ENCODE measurements around the gene DDX18. TPM values are rescaled to one million over a fixed set of nuclear protein-coding genes. Genes with fewer than 3 reads are reported as not detected.

DDX18 gene
- total and polyA plus RNA-seq, 10 of the 15 experiments (the other 5 are each of a cell fraction or from before 2014, with no cell fraction given) = 54.3 to 110 (median 74.9) TPM

DNA sequence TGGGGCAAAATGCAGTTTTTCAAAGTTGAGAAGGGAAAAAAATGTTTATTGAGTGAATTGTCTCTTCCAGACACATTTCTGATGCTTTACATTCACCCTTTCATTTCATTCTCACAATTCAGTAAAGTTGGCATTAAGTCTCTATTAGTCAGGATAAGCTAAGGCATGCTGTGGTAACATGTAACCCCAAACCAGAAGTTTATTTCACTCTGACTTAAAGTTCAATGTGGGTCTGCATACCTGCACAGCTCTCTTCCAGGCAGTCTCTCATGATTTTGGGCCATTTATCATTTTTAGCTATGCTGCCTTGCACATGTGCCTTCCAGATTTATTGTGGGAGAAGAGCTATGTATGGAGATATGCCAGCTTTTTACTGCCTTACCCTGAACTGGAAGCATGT is 48.0 kb downstream of the DDX18 start:
- ATAC-seq (no peak), FAIRE-seq (no peak), DNase-seq (ENCODE audit: low read depth, low spot score) (no peak)
- BruUV-seq (replicated peaks) = no TSS peak
- Histone ChIP-seq H3K4me2 (ENCODE audit: control insufficient read depth, insufficient read depth) (no peak overlapping the region), H3K4me3 (no peak overlapping the region), H3K9ac (ENCODE audit: control insufficient read depth, insufficient read depth, low read length) (no peak overlapping the region), H3K27ac (ENCODE audit: control insufficient read depth, insufficient read depth) (no peak overlapping the region), H3K4me1 (ENCODE audit: control insufficient read depth, insufficient read depth, low read length) (no peaks in the 10 kb centered on the region), H2AFZ (ENCODE audit: control insufficient read depth, low read depth, low read length) (no peak overlapping the region), H4K20me1 (ENCODE audit: control insufficient read depth, insufficient read depth) (no peaks in the 10 kb centered on the region), H3K27me3 (replicated peaks in 1 of 2; ENCODE audit: control insufficient read depth in 2 of 2, insufficient read depth in 2 of 2, low read length in 1 of 2) (no peaks in the 10 kb centered on the region), H3K9me3 (replicated peaks; ENCODE audit: control insufficient read depth, insufficient read depth, low read length) (no peaks in the 10 kb centered on the region), H3K79me2 (ENCODE audit: control insufficient read depth, insufficient read depth, low read length) (no peaks in the 10 kb centered on the region), H3K36me3 (ENCODE audit: control insufficient read depth in 2 of 2, insufficient read depth in 2 of 2, low read length in 1 of 2) (no peaks in the 10 kb centered on the region)
- TF ChIP-seq TCF7 (IDR thresholded peaks at IDR 0.05; ENCODE audit: borderline replicate concordance) (no peak), CREB1 (IDR thresholded peaks at IDR 0.05; ENCODE audit: low read depth) (no peak)
- SMC1A ChIA-PET (ENCODE audit: uncharacterized antibody, unreplicated experiment) = no interaction called here
- intact Hi-C loops (cut with micrococcal nuclease; ENCODE audit: unreplicated experiment) = loop anchor here (5.0 kb wide), 1 partner anchor 380 kb away; no protein-coding TSS in a partner anchor
- POLR2A ChIA-PET = no interaction called here
- in situ Hi-C loops (cut with MboI) = no loop called here
- RAD21 ChIA-PET (ENCODE audit: unreplicated experiment) = no interaction called here
- CTCF ChIA-PET = interaction anchor here (0.9 kb wide), 1 partner anchor 48 kb away, joined by 4 read pairs; the partner anchor contains the start of gene DDX18

DNA sequence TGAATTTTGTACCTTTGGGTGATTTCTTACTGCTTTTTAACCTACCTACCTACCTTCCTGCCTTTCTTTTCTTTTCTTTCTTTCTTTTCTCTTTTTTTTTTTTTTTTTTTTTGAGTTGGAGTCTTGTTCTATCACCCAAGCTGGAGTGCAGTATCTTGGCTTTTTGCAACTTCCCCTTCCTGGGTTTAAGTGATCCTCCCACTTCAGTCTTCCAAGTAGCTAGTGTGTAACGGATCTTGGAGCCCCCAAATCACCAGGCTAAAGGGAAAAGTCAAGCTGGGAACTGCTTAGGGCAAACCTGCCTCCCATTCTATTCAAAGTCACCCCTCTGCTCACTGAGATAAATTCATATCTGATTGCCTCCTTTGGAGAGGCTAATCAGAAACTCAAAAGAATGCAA is 61.3 kb downstream of the DDX18 start:
- Histone ChIP-seq H4K20me1 (ENCODE audit: control insufficient read depth, insufficient read depth) (no peaks in the 10 kb centered on the region), H3K79me2 (ENCODE audit: control insufficient read depth, insufficient read depth, low read length) (no peaks in the 10 kb centered on the region), H3K4me1 (ENCODE audit: control insufficient read depth, insufficient read depth, low read length) (no peaks in the 10 kb centered on the region), H3K9me3 (replicated peaks; ENCODE audit: control insufficient read depth, insufficient read depth, low read length) (no peaks in the 10 kb centered on the region), H3K27ac (ENCODE audit: control insufficient read depth, insufficient read depth) (no peak overlapping the region), H3K36me3 (ENCODE audit: control insufficient read depth in 2 of 2, insufficient read depth in 2 of 2, low read length in 1 of 2) (no peaks in the 10 kb centered on the region), H3K27me3 (replicated peaks in 1 of 2; ENCODE audit: control insufficient read depth in 2 of 2, insufficient read depth in 2 of 2, low read length in 1 of 2) (no peaks in the 10 kb centered on the region; a peak in 1 of 4 replicates), H3K4me2 (ENCODE audit: control insufficient read depth, insufficient read depth) (no peak overlapping the region), H2AFZ (ENCODE audit: control insufficient read depth, low read depth, low read length) (no peak overlapping the region), H3K4me3 (no peak overlapping the region), H3K9ac (ENCODE audit: control insufficient read depth, insufficient read depth, low read length) (no peak overlapping the region)
- in situ Hi-C loops (cut with MboI) (no loop called here), intact Hi-C loops (cut with micrococcal nuclease; ENCODE audit: unreplicated experiment) (no loop called here)
- POLR2A ChIA-PET = no interaction called here
- RAD21 ChIA-PET (ENCODE audit: unreplicated experiment) = no interaction called here
- ATAC-seq (no peak), FAIRE-seq (no peak), DNase-seq (ENCODE audit: low read depth, low spot score) (no peak)
- CTCF ChIA-PET = no interaction called here
- WGBS (ENCODE audit: insufficient coverage, insufficient replicate concordance, low lambda C conversion rate, missing lambda C conversion rate) = 0% methylated on average over 1 of the region's 1 CpG
- TF ChIP-seq, protein P1, sequence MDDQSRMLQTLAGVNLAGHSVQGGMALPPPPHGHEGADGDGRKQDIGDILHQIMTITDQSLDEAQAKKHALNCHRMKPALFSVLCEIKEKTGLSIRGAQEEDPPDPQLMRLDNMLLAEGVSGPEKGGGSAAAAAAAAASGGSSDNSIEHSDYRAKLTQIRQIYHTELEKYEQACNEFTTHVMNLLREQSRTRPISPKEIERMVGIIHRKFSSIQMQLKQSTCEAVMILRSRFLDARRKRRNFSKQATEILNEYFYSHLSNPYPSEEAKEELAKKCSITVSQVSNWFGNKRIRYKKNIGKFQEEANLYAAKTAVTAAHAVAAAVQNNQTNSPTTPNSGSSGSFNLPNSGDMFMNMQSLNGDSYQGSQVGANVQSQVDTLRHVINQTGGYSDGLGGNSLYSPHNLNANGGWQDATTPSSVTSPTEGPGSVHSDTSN (IDR thresholded peaks at IDR 0.05; ENCODE audit: insufficient replicate concordance, low read depth, low read length) = no peak
- TF ChIP-seq, protein P2, sequence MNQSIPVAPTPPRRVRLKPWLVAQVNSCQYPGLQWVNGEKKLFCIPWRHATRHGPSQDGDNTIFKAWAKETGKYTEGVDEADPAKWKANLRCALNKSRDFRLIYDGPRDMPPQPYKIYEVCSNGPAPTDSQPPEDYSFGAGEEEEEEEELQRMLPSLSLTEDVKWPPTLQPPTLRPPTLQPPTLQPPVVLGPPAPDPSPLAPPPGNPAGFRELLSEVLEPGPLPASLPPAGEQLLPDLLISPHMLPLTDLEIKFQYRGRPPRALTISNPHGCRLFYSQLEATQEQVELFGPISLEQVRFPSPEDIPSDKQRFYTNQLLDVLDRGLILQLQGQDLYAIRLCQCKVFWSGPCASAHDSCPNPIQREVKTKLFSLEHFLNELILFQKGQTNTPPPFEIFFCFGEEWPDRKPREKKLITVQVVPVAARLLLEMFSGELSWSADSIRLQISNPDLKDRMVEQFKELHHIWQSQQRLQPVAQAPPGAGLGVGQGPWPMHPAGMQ (IDR thresholded peaks at IDR 0.05; ENCODE audit: borderline replicate concordance) = no peak
- TF ChIP-seq, protein P3, sequence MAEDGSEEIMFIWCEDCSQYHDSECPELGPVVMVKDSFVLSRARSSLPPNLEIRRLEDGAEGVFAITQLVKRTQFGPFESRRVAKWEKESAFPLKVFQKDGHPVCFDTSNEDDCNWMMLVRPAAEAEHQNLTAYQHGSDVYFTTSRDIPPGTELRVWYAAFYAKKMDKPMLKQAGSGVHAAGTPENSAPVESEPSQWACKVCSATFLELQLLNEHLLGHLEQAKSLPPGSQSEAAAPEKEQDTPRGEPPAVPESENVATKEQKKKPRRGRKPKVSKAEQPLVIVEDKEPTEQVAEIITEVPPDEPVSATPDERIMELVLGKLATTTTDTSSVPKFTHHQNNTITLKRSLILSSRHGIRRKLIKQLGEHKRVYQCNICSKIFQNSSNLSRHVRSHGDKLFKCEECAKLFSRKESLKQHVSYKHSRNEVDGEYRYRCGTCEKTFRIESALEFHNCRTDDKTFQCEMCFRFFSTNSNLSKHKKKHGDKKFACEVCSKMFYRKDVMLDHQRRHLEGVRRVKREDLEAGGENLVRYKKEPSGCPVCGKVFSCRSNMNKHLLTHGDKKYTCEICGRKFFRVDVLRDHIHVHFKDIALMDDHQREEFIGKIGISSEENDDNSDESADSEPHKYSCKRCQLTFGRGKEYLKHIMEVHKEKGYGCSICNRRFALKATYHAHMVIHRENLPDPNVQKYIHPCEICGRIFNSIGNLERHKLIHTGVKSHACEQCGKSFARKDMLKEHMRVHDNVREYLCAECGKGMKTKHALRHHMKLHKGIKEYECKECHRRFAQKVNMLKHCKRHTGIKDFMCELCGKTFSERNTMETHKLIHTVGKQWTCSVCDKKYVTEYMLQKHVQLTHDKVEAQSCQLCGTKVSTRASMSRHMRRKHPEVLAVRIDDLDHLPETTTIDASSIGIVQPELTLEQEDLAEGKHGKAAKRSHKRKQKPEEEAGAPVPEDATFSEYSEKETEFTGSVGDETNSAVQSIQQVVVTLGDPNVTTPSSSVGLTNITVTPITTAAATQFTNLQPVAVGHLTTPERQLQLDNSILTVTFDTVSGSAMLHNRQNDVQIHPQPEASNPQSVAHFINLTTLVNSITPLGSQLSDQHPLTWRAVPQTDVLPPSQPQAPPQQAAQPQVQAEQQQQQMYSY (CRISPR knock-in tag; IDR thresholded peaks at IDR 0.05) = no peak
- TF ChIP-seq, protein P4, sequence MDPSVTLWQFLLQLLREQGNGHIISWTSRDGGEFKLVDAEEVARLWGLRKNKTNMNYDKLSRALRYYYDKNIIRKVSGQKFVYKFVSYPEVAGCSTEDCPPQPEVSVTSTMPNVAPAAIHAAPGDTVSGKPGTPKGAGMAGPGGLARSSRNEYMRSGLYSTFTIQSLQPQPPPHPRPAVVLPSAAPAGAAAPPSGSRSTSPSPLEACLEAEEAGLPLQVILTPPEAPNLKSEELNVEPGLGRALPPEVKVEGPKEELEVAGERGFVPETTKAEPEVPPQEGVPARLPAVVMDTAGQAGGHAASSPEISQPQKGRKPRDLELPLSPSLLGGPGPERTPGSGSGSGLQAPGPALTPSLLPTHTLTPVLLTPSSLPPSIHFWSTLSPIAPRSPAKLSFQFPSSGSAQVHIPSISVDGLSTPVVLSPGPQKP (IDR thresholded peaks at IDR 0.05; ENCODE audit: low read depth, low read length) = no peak
- no peak for TF ChIP-seq ZNF622 (IDR thresholded peaks at IDR 0.05)
- TF ChIP-seq MYB (IDR thresholded peaks at IDR 0.05; ENCODE audit: borderline replicate concordance, low read depth, low read length) = no peak
- no peak for TF ChIP-seq MYC (IDR thresholded peaks at IDR 0.05; ENCODE audit: insufficient read depth, insufficient read length, insufficient replicate concordance, low read length, severe bottlenecking)
- no TSS peak for BruUV-seq (replicated peaks)
- SMC1A ChIA-PET (ENCODE audit: uncharacterized antibody, unreplicated experiment) = no interaction called here
